GM18517 (cell line): ENCODE data around the gene DEF6.
A peak's percentile ranks its signal among the peaks of the same experiment; 100 is the strongest.
"Not testable (repeated sequence)": the region's sequence is repeated elsewhere in the genome, so short reads cannot be mapped to it uniquely, and the experiment has no call there.

Source experiments
- ATAC-seq: cut with Tn5 transposase; IDR thresholded peaks from one replicate; pipeline ENCODE4 v1.9.1; 2021; ENCODE audit warnings: mild to moderate bottlenecking, moderate library complexity; ENCODE audit not compliant: unreplicated experiment

Gene DEF6

GRCh38 chr6:35280903-35281302, 16.7 kb upstream of the DEF6 start:
- ATAC-seq = no peak

- no peak for ATAC-seq
These were observed 15.1 kb upstream of the DEF6 start for GRCh38 chr6:35282472-35282871.

GRCh38 chr6:35283361-35283760, 14.3 kb upstream of the DEF6 start:
- ATAC-seq = no peak

GRCh38 chr6:35287671-35288396, 9.8 kb upstream of the DEF6 start:
- no peak for ATAC-seq

GRCh38 chr6:35288834-35289233, 8.8 kb upstream of the DEF6 start:
- ATAC-seq = no peak

GRCh38 chr6:35291491-35291890, 6.1 kb upstream of the DEF6 start:
- ATAC-seq = no peak

- ATAC-seq = no peak
These were observed 5.1 kb upstream of the DEF6 start for GRCh38 chr6:35292494-35292893.

- no peak for ATAC-seq
These were observed 3.9 kb upstream of the DEF6 start for GRCh38 chr6:35293681-35294080.

GRCh38 chr6:35294308-35294945, 3.2 kb upstream of the DEF6 start:
- ATAC-seq = no peak

- no peak for ATAC-seq
These were observed 2.6 kb upstream of the DEF6 start for GRCh38 chr6:35295036-35295435.

- no peak for ATAC-seq
These were observed 1.9 kb upstream of the DEF6 start for GRCh38 chr6:35295521-35296315.

- ATAC-seq = peak; percentile 13
These were observed 552 bp upstream of the DEF6 start for GRCh38 chr6:35296931-35297600.

- no peak for ATAC-seq
These were observed 1.1 kb downstream of the DEF6 start for GRCh38 chr6:35298625-35299140.

GRCh38 chr6:35299674-35300073, 2.1 kb downstream of the DEF6 start:
- no peak for ATAC-seq

- no peak for ATAC-seq
These were observed 3.2 kb downstream of the DEF6 start for GRCh38 chr6:35300848-35301247.

- peak; percentile 73 for ATAC-seq
These were observed 5.1 kb downstream of the DEF6 start for GRCh38 chr6:35302604-35303241.

GRCh38 chr6:35304299-35304698, 6.7 kb downstream of the DEF6 start:
- ATAC-seq = no peak

- ATAC-seq = no peak
These were observed 7.5 kb downstream of the DEF6 start for GRCh38 chr6:35305117-35305516.

GRCh38 chr6:35307138-35307537, 9.5 kb downstream of the DEF6 start:
- not testable (repeated sequence) for ATAC-seq

GRCh38 chr6:35308543-35308942, 10.9 kb downstream of the DEF6 start:
- ATAC-seq = not testable (repeated sequence)
